SK-N-MC (cell line): ENCODE data around the gene FAM174C.

ENCODE experiments used
- EZH2 ChIP-seq: fragments of 200-600 bp; sonication (generic); IDR thresholded peaks from one replicate; pipeline ENCODE4 v1.6.1; 2017; ENCODE audit warnings: antibody characterized with exemption
- FOXP2 ChIP-seq: optimal IDR thresholded peaks from 2 replicates; pipeline ENCODE3; 2011; ENCODE audit warnings: mild to moderate bottlenecking, moderate library complexity; ENCODE audit not compliant: insufficient read depth; ENCODE audit errors: extremely low read length, control extremely low read depth
- POLR2AphosphoS5 ChIP-seq: IDR thresholded peaks from 2 replicates; pipeline ENCODE4 v1.6.1; 2012; ENCODE audit warnings: mild to moderate bottlenecking, low read depth, low read length, borderline replicate concordance

DNA sequence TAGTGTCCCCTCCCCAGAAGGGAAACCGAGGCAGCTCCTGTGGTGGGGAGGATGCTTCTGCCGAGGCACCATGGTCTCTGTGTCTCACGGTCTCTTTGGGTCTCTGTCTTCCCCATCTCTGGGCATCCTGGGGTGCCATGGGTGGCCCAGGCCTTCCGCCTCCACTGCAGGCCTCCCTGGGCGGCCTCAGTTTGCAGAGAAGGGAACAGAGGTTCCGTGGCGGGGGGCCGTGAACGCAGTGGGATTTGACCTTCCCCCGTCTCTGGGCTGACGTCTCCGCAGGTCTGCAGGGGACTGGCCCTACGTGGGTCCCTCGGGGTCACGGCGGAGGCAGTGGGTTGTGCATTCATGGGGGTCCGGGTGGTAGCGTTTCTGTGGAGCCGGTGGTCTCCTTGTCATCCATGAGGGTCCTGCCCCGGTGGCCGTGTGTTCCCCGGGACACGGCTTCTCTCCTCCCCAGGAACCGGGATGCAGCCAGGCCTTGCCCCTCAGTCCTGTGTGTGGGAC, 14.9 kb downstream of the FAM174C start:
- TF ChIP-seq EZH2 (no peak), POLR2AphosphoS5 (no peak), FOXP2 (no peak)
